ENCODE measurements around the gene CEP72.

GRCh38 chr5:643351-643801, 31.2 kb downstream of the CEP72 start:
- TF ChIP-seq EP300 (IDR thresholded peaks at IDR 0.05; ENCODE audit: borderline replicate concordance) (no peak), NFIC (IDR thresholded peaks at IDR 0.05) (no peak), ZBTB7A (IDR thresholded peaks at IDR 0.05; ENCODE audit: low read depth) (no peak)

Data from Ishikawa (cell line).